ENCODE results near the gene HSPBP1. TPM values are rescaled to one million over a fixed set of nuclear protein-coding genes. Genes with fewer than 3 reads are reported as not detected.

The HSPBP1 gene
- total and polyA plus RNA-seq, 2 of the 13 experiments (the other 11 are each of a cell fraction or from before 2014, with no cell fraction given), result 22.3 to 33.7 TPM

DNA sequence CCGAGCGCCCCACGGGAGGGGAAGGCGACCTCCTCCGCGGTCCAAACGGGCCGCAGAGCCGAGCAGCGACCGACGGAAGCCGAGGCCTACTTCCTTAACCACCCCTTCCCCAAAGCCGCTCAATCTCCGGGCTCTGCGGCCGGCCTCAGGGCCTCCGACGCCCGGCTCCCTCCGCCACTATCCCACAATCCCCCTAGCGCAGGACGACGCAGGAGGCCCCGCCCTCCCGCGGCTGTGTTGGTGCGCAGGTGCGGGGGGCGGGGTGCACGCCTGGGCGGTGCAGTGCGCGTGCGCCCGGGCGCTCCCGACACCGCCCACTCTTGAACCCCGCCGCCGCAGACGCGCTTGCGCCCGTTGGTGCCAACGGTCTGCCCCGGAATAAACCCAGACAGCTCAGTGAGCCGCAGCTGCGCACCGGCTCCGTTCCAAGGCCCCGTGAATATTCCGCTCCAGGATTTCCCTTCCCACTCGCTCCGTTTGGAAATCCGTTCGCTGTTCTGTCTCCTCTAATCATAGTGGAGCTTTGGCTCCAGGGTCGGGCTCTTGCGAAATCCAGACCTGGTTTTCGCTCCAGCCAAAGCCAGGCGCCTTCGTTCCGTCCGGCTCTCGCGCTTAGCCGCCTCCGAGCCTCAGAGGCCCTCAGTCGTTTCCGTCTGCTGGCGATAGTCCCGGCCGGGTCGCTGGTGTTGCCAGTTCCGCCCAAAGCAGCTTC is 20.9 kb downstream of the HSPBP1 start, which contains the start of gene PPP6R1 (continued):
- TF ChIP-seq, protein P1, sequence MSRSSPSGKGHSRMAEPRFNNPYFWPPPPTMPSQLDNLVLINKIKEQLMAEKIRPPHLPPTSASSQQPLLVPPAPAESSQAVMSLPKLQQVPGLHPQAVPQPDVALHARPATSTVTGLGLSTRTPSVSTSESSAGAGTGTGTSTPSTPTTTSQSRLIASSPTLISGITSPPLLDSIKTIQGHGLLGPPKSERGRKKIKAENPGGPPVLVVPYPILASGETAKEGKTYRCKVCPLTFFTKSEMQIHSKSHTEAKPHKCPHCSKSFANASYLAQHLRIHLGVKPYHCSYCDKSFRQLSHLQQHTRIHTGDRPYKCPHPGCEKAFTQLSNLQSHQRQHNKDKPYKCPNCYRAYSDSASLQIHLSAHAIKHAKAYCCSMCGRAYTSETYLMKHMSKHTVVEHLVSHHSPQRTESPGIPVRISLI (CRISPR knock-in tag; IDR thresholded peaks at IDR 0.05; ENCODE audit: borderline replicate concordance), result no peak
- TF ChIP-seq ELF3 (CRISPR knock-in tag; IDR thresholded peaks at IDR 0.05) (peak; percentile 79), HES4 (CRISPR knock-in tag; IDR thresholded peaks at IDR 0.05; ENCODE audit: borderline replicate concordance) (peak; percentile 93), RARG (CRISPR knock-in tag; IDR thresholded peaks at IDR 0.05; ENCODE audit: low read depth) (peak; percentile 81; the same call in 1 of the 2 replicates), ZNF510 (CRISPR knock-in tag; IDR thresholded peaks at IDR 0.05; ENCODE audit: low read depth) (no peak), TOPORS (CRISPR knock-in tag; IDR thresholded peaks at IDR 0.05) (peak; percentile 87), KDM4B (CRISPR knock-in tag; IDR thresholded peaks at IDR 0.05) (no peak), IRF2 (CRISPR knock-in tag; IDR thresholded peaks at IDR 0.05) (peak; percentile 94), ZNF337 (CRISPR knock-in tag; IDR thresholded peaks at IDR 0.05; ENCODE audit: borderline replicate concordance, low read depth) (peak; percentile 66; the same call in 1 of the 2 replicates), SKI (IDR thresholded peaks at IDR 0.05; ENCODE audit: partially characterized antibody) (peak; percentile 98), SMAD9 (CRISPR knock-in tag; IDR thresholded peaks at IDR 0.05) (no peak), SIN3A (IDR thresholded peaks at IDR 0.05; ENCODE audit: borderline replicate concordance, low read depth, low read length) (peak; percentile 93; the same call in 1 of the 2 replicates), NR2F1 (CRISPR knock-in tag; IDR thresholded peaks at IDR 0.05) (peak in 1 of 2 experiments; percentile 10; a peak in 1 of 4 replicates), RXRA (CRISPR knock-in tag; IDR thresholded peaks at IDR 0.05) (peak; percentile 97), SAFB2 (CRISPR knock-in tag; IDR thresholded peaks at IDR 0.05; ENCODE audit: borderline replicate concordance, low read depth) (peak; percentile 79; the same call in 1 of the 2 replicates), ZNF44 (CRISPR knock-in tag; IDR thresholded peaks at IDR 0.05) (no peak), GFI1 (CRISPR knock-in tag; IDR thresholded peaks at IDR 0.05; ENCODE audit: borderline replicate concordance) (no peak; the same call in 1 of the 2 replicates)
- TF ChIP-seq, protein P2, sequence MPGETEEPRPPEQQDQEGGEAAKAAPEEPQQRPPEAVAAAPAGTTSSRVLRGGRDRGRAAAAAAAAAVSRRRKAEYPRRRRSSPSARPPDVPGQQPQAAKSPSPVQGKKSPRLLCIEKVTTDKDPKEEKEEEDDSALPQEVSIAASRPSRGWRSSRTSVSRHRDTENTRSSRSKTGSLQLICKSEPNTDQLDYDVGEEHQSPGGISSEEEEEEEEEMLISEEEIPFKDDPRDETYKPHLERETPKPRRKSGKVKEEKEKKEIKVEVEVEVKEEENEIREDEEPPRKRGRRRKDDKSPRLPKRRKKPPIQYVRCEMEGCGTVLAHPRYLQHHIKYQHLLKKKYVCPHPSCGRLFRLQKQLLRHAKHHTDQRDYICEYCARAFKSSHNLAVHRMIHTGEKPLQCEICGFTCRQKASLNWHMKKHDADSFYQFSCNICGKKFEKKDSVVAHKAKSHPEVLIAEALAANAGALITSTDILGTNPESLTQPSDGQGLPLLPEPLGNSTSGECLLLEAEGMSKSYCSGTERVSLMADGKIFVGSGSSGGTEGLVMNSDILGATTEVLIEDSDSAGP (CRISPR knock-in tag; IDR thresholded peaks at IDR 0.05; ENCODE audit: borderline replicate concordance), result peak; percentile 81; the same call in 1 of the 2 replicates
- TF ChIP-seq, protein P3, sequence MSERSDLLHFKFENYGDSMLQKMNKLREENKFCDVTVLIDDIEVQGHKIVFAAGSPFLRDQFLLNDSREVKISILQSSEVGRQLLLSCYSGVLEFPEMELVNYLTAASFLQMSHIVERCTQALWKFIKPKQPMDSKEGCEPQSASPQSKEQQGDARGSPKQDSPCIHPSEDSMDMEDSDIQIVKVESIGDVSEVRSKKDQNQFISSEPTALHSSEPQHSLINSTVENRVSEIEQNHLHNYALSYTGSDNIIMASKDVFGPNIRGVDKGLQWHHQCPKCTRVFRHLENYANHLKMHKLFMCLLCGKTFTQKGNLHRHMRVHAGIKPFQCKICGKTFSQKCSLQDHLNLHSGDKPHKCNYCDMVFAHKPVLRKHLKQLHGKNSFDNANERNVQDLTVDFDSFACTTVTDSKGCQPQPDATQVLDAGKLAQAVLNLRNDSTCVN (CRISPR knock-in tag; IDR thresholded peaks at IDR 0.05; ENCODE audit: borderline replicate concordance), result no peak
- TF ChIP-seq, protein P4, sequence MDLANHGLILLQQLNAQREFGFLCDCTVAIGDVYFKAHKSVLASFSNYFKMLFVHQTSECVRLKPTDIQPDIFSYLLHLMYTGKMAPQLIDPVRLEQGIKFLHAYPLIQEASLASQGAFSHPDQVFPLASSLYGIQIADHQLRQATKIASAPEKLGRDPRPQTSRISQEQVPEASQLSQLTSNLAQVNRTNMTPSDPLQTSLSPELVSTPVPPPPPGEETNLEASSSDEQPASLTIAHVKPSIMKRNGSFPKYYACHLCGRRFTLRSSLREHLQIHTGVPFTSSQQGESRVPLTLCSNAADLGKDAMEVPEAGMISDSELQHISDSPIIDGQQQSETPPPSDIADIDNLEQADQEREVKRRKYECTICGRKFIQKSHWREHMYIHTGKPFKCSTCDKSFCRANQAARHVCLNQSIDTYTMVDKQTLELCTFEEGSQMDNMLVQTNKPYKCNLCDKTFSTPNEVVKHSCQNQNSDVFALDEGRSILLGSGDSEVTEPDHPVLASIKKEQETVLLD (CRISPR knock-in tag; IDR thresholded peaks at IDR 0.05; ENCODE audit: low read depth), result peak; percentile 75

All from HepG2 (cell line).